GM18508 (cell line): Measurements from ENCODE around the gene RBSN.

Experiments used
- ATAC-seq: cut with Tn5 transposase; IDR thresholded peaks from one replicate; pipeline ENCODE4 v1.9.1; 2021; ENCODE audit warnings: moderate number of reproducible peaks; ENCODE audit not compliant: insufficient read depth, unreplicated experiment

RBSN gene

DNA sequence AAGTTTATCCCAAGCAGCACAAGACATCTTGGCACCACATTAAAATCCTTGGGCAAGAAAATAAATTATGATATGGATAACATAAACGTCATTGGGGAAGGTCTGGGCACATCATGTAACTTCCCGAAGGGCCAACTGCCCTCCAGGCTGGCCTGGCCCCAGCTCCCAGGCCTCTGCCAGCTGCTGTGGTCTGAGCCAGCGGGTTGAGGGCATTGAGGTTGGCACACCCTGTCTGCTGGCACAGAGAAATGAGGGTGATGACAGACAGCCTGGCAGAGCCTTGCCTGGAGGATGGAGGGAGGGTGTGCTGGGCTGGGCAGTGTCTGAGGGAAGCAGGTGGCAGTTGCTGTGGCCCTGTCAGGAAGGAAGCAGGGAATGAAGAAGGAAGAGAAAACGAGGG is 3.3 kb upstream of the RBSN start:
- no peak for ATAC-seq

DNA sequence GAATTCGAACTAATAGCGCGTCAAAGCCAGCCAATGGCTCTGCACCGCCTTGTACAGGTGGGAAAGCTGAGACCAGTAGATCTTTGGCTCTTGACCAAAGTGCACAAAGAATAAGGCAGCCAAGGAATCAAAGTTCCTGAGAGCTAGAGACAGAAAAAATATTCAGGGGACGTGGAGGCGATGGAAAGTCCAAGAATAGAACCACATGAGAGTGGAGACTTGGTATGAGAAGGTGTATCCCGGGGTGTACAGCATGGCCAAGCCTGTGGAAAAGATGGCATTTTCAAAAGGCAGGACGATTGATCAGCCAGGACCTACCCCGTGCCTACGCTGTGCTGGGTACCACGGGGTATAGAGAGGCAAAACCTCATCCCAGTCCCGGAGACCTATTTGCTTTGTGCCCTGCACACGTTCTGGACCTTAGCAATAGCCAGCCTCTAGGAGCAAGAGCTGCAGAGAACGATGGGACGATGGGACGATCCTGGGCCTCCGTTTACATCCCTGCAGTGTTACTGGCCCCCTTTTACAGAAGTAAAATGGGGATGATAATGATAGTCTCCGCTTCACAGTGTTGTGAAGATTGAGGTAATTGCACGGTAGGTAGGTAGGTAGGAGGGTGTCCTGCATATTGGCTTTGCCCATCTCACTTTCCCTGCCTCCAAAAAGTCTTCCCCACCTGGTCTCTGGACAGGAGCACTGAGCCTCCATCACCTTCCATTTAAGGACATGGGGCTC is 583 bp upstream of the RBSN start:
- no peak for ATAC-seq

GRCh38 chr3:15097891-15098290 is 1.1 kb downstream of the RBSN start:
- no peak for ATAC-seq

GRCh38 chr3:15096046-15096445 is 2.9 kb downstream of the RBSN start:
- no peak for ATAC-seq

- no peak for ATAC-seq
Measured at GRCh38 chr3:15094187-15094875, 4.6 kb downstream of the RBSN start.

DNA sequence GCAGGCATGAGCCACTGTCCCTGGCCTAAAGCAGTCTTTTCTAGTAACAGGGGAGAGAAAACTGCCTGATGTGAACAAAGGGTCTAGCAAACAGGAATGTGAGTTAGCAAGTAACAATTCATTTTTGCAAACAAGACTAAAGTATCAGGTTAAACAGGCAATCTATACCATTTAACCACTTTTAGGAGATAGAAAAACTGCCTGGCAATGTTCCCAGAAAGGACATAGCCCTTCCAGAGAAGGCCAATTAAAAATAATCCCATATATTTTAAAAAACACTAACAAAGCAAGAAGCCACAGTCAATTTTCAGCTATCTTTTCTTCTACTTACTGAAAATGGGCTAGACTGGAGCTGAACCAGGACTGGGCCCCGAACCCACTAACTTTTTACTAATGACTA is 6.3 kb downstream of the RBSN start:
- ATAC-seq: no peak

GRCh38 chr3:15091575-15091974 is 7.4 kb downstream of the RBSN start:
- no peak for ATAC-seq

- no peak for ATAC-seq
Measured at GRCh38 chr3:15089201-15089600, 9.7 kb downstream of the RBSN start.

- ATAC-seq: no peak
Measured at GRCh38 chr3:15086699-15087098, 12.2 kb downstream of the RBSN start.

DNA sequence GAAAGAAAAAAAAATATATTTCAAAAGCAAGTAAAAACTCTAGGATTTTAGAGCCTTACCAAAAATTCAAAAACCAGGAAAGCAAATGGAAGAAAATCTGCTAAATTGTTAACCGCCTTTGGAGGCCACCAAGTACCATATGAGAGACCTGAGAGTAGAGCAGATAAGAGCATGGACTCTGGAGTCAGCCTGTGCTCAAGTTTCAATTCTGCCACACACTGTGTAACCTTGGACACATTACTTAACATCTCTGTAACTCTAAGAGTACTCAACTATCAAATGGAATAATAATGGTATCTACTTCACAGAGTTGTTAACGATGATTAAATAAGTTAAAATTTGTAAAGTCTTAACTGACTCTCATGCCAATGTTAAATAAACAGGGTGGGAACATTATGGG is 12.7 kb downstream of the RBSN start:
- ATAC-seq: no peak

DNA sequence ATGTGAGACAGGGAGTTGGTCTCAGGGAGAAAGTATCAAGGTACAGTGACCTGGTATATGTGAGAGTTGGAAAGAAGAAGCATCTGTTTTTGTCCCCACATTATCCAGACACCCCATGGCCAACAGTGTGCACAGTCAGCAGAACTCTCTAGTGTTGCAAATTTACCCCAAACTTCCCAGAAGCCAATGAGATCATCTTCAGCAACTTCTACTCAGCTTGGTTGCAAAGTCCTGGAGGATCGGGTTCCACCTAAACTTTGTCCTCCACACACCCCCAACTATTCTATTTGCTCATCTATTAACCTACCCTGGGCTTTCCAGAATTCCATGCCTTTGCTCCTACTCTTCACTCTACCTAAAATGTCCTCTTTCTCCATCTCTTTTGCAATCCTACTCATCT is 15.7 kb downstream of the RBSN start:
- ATAC-seq: no peak

GRCh38 chr3:15081960-15082664 is 16.8 kb downstream of the RBSN start:
- no peak for ATAC-seq

DNA sequence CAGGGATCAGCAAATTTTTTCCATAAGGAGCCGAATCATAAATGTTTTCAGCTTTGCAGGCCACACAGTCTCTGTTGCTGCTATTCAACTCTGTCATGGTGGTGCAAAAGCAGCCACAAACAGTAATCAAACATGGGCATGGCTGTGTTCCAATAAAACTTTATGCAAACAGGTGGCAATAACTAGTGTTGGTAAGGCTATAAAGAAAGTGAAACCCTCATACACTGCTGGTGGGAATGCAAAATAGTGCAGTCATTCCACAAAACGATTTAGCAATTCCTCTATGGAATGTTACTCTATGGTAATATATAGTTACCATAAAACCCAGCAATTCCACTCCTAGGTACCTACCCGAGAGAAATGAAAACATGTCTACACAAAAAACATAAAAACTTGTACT is 19.9 kb downstream of the RBSN start:
- ATAC-seq: no peak

- ATAC-seq: no peak
Measured at GRCh38 chr3:15074500-15074899, 24.4 kb downstream of the RBSN start.

GRCh38 chr3:15071699-15072098 is 27.2 kb downstream of the RBSN start:
- ATAC-seq: no peak

DNA sequence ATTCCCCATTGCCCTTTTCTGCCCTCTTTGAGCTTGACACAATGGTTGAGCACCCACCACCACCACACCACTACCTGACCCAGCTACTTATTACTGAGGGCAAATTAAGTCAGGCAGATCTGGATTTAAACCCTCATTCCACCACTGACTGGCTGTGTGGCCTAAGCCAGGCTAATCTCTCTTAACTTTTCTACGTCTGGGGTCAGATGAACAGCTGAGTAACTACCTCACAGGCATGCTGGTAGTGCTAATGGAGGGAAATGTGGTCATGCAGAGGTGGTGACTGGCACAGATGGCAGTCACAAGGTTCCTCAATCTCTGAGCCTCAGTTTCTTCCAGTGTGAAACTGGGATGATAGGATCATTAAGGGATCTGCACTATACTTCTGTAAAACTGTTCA is 29.5 kb downstream of the RBSN start:
- no peak for ATAC-seq

GRCh38 chr3:15066467-15066866 is 32.5 kb downstream of the RBSN start:
- ATAC-seq: no peak

GRCh38 chr3:15065550-15066007 is 33.4 kb downstream of the RBSN start:
- no peak for ATAC-seq

- peak; percentile 79 for ATAC-seq
Measured at GRCh38 chr3:15064835-15065549, 34.0 kb downstream of the RBSN start, which contains the start of gene MRPS25. TSS of gene MRPS25 (minus strand) at chr3:15065315. CDS start at chr3:15065194, 121 bp downstream.

GRCh38 chr3:15064299-15064834 is 34.6 kb downstream of the RBSN start:
- no peak for ATAC-seq
